Measurements from ENCODE around the gene CDC27. TPM values are rescaled to one million over a fixed set of nuclear protein-coding genes. Genes with fewer than 3 reads are reported as not detected.

CDC27 gene
- polyA plus RNA-seq, 1 donor from 2014 or later, result 50.1 TPM

GRCh38 chr17:47205419-47205963 is 16.4 kb upstream of the CDC27 start:
- Histone ChIP-seq H3K4me2 (ENCODE audit: low read length) (no peak overlapping the region), H3K9me2 (ENCODE audit: insufficient read depth, low read length) (no peaks in the 10 kb centered on the region), H3K27me3 (ENCODE audit: insufficient read depth, low read depth, low read length) (no peaks in the 10 kb centered on the region), H3K4me3 (ENCODE audit: low read length) (no peak overlapping the region), H3K79me2 (replicated peaks; ENCODE audit: insufficient read depth, low read length) (no peaks in the 10 kb centered on the region), H3K9ac (ENCODE audit: low read length) (no peak overlapping the region), H4K20me1 (ENCODE audit: insufficient read depth) (no peaks in the 10 kb centered on the region), H3K36me3 (ENCODE audit: insufficient read depth, low read length) (no peaks in the 10 kb centered on the region), H3K27ac (ENCODE audit: low read length) (no peak overlapping the region), H3K9me3 (ENCODE audit: low read length) (no peaks in the 10 kb centered on the region), H2AFZ (ENCODE audit: low read depth, low read length) (no peak overlapping the region), H3F3A (ENCODE audit: insufficient read depth, low read length, poor library complexity, severe bottlenecking) (no peaks in the 10 kb centered on the region)
- no peak for TF ChIP-seq MXI1 (conservative IDR thresholded peaks at IDR 0.05; ENCODE audit: poor library complexity, severe bottlenecking)
- no peak for TF ChIP-seq EP300 (conservative IDR thresholded peaks at IDR 0.05; ENCODE audit: poor library complexity, severe bottlenecking)
- TF ChIP-seq EZH2 (IDR thresholded peaks at IDR 0.05; ENCODE audit: borderline replicate concordance, insufficient read depth, low read length, poor library complexity, severe bottlenecking), result no peak
- TF ChIP-seq TAF1 (IDR thresholded peaks at IDR 0.05; ENCODE audit: low read depth), result no peak
- TF ChIP-seq, protein P1, sequence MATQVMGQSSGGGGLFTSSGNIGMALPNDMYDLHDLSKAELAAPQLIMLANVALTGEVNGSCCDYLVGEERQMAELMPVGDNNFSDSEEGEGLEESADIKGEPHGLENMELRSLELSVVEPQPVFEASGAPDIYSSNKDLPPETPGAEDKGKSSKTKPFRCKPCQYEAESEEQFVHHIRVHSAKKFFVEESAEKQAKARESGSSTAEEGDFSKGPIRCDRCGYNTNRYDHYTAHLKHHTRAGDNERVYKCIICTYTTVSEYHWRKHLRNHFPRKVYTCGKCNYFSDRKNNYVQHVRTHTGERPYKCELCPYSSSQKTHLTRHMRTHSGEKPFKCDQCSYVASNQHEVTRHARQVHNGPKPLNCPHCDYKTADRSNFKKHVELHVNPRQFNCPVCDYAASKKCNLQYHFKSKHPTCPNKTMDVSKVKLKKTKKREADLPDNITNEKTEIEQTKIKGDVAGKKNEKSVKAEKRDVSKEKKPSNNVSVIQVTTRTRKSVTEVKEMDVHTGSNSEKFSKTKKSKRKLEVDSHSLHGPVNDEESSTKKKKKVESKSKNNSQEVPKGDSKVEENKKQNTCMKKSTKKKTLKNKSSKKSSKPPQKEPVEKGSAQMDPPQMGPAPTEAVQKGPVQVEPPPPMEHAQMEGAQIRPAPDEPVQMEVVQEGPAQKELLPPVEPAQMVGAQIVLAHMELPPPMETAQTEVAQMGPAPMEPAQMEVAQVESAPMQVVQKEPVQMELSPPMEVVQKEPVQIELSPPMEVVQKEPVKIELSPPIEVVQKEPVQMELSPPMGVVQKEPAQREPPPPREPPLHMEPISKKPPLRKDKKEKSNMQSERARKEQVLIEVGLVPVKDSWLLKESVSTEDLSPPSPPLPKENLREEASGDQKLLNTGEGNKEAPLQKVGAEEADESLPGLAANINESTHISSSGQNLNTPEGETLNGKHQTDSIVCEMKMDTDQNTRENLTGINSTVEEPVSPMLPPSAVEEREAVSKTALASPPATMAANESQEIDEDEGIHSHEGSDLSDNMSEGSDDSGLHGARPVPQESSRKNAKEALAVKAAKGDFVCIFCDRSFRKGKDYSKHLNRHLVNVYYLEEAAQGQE (IDR thresholded peaks at IDR 0.05; ENCODE audit: borderline replicate concordance), result no peak

DNA sequence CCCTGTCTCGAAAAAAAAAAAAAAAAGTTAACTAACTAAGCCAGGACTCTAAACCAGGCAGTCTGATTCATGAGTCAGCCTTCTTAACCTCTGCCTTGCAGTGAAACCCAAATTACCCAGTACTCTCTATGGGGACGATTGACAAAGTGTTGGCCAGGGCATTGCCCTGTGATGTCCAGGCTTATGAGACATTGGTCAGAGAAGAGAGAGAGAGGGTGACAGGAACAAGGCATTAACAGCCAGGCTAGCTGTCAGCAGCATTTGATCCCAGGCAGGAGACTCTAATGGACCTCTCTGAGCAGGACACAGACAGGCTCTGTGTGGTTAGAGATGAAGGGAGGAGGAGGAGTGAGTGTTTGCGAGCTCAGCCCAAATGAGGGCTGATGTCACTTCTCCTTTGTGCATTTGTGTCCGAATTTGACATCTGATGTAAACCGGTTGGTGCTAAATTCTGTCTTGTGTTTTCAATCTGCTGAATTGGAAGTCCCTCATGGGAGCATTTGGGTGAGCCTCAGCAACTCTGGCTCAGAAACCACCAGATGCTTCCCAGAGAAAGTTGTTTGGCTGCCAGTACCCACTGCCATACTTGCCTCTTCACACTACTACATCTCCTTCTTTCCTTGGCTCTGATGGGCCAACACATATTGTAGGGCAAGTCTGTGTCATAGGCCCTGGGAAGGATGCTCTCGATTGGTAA is 15.8 kb upstream of the CDC27 start:
- Histone ChIP-seq H3K36me3 (ENCODE audit: insufficient read depth, low read length) (no peaks in the 10 kb centered on the region), H3K9me3 (ENCODE audit: low read length) (no peaks in the 10 kb centered on the region), H3K4me2 (ENCODE audit: low read length) (no peak overlapping the region), H3K79me2 (replicated peaks; ENCODE audit: insufficient read depth, low read length) (no peaks in the 10 kb centered on the region), H4K20me1 (ENCODE audit: insufficient read depth) (no peaks in the 10 kb centered on the region), H3K27ac (ENCODE audit: low read length) (no peak overlapping the region), H2AFZ (ENCODE audit: low read depth, low read length) (no peak overlapping the region), H3K27me3 (ENCODE audit: insufficient read depth, low read depth, low read length) (no peaks in the 10 kb centered on the region), H3K4me3 (ENCODE audit: low read length) (no peak overlapping the region), H3K9me2 (ENCODE audit: insufficient read depth, low read length) (no peaks in the 10 kb centered on the region), H3F3A (ENCODE audit: insufficient read depth, low read length, poor library complexity, severe bottlenecking) (no peaks in the 10 kb centered on the region), H3K9ac (ENCODE audit: low read length) (no peak overlapping the region)
- TF ChIP-seq EP300 (conservative IDR thresholded peaks at IDR 0.05; ENCODE audit: poor library complexity, severe bottlenecking), result no peak
- TF ChIP-seq TAF1 (IDR thresholded peaks at IDR 0.05; ENCODE audit: low read depth), result no peak
- TF ChIP-seq, protein P2, sequence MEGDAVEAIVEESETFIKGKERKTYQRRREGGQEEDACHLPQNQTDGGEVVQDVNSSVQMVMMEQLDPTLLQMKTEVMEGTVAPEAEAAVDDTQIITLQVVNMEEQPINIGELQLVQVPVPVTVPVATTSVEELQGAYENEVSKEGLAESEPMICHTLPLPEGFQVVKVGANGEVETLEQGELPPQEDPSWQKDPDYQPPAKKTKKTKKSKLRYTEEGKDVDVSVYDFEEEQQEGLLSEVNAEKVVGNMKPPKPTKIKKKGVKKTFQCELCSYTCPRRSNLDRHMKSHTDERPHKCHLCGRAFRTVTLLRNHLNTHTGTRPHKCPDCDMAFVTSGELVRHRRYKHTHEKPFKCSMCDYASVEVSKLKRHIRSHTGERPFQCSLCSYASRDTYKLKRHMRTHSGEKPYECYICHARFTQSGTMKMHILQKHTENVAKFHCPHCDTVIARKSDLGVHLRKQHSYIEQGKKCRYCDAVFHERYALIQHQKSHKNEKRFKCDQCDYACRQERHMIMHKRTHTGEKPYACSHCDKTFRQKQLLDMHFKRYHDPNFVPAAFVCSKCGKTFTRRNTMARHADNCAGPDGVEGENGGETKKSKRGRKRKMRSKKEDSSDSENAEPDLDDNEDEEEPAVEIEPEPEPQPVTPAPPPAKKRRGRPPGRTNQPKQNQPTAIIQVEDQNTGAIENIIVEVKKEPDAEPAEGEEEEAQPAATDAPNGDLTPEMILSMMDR (IDR thresholded peaks at IDR 0.05; ENCODE audit: poor library complexity, severe bottlenecking), result no peak
- TF ChIP-seq MXI1 (conservative IDR thresholded peaks at IDR 0.05; ENCODE audit: poor library complexity, severe bottlenecking), result no peak
- TF ChIP-seq POLR2AphosphoS5 (IDR thresholded peaks at IDR 0.05), result no peak
- no peak for TF ChIP-seq RAD21 (conservative IDR thresholded peaks at IDR 0.05)
- no peak for TF ChIP-seq SMC3 (conservative IDR thresholded peaks at IDR 0.05; ENCODE audit: poor library complexity)
- no peak for TF ChIP-seq EZH2 (IDR thresholded peaks at IDR 0.05; ENCODE audit: borderline replicate concordance, insufficient read depth, low read length, poor library complexity, severe bottlenecking)
- TF ChIP-seq, protein P1 (IDR thresholded peaks at IDR 0.05; ENCODE audit: borderline replicate concordance), result no peak

Measured in neural cell (in vitro differentiated cells).